Stimulated activated CD8-positive, alpha-beta memory T cell treated with anti-CD3 and anti-CD28 coated beads, Interleukin-7, amount 100 ng/mL, for 1 hour (primary cell): Measurements from ENCODE around the gene STPG2.

Source experiments
- DNase-seq, 2 donors: peaks; one replicate each; pipeline ENCODE4 v3.0.0-alpha.2; 2020; ENCODE audit warnings: low read depth in 2 of 2

STPG2 gene

DNA sequence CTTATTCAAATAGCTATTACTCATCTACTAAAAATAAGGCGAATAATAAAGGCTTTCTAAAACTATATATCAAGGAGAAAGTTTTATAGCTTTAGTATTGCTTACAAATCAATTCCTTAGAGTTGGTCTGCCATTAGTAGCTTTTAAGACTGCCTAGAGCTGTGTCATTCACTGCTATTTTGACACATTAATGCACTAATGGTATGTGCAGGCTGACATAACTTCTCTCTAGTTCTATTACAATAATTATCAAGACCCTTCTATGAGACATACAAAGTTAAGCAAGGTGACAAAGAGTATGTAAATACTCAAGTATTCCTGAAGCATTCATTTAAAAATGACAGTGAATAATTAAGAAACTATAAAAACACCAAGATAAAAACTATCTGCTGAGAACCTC lies 625.3 kb downstream of the STPG2 start:
- DNase-seq: no peak

DNA sequence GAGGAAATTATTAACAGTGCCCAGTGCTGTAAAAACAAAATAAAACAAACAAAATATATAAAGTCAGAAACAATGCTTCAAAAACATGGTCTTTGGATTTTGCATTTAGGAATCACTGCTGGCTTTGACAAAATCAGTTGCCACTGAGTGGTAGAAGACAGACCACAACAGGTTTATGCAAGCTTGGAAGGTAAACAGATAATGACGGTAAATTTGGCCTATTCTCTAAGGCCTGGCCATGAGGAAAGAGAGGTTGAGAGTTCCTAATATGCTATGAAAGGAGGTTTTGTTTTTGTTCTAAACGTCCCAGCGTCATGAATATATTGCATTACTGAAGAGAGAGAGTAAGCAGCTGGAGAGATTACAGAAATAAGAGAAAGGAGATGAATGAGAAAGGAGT lies 629.4 kb downstream of the STPG2 start:
- no peak for DNase-seq
